ENCODE results near the gene IL1RAPL1.

- TF ChIP-seq CTCF (IDR thresholded peaks at IDR 0.05; ENCODE audit: insufficient read depth, low read length, poor library complexity, severe bottlenecking), result no peak
- TF ChIP-seq EZH2phosphoT487 (conservative IDR thresholded peaks at IDR 0.05; ENCODE audit: low read length), result no peak
Measured at GRCh38 chrX:29545878-29546277, 958.6 kb downstream of the IL1RAPL1 start.
